Stimulated activated CD4-positive, alpha-beta T cell treated with anti-CD3 and anti-CD28 coated beads, TNF-alpha, amount 100 ng/mL, for 1 hour (primary cell): ENCODE measurements around the gene SPRR5.

Experiments used
- DNase-seq, 3 donors: peaks; one replicate each; pipeline ENCODE4 v3.0.0-alpha.2; 2020; ENCODE audit warnings: low read depth in 3 of 3, low spot score in 1 of 3

Gene SPRR5, protein sequence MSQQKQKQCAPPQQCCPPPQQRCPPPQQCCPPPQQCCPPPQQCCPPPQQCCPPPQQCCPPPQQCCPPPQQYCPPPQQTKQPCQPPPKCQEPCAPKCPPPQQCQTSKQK

DNA sequence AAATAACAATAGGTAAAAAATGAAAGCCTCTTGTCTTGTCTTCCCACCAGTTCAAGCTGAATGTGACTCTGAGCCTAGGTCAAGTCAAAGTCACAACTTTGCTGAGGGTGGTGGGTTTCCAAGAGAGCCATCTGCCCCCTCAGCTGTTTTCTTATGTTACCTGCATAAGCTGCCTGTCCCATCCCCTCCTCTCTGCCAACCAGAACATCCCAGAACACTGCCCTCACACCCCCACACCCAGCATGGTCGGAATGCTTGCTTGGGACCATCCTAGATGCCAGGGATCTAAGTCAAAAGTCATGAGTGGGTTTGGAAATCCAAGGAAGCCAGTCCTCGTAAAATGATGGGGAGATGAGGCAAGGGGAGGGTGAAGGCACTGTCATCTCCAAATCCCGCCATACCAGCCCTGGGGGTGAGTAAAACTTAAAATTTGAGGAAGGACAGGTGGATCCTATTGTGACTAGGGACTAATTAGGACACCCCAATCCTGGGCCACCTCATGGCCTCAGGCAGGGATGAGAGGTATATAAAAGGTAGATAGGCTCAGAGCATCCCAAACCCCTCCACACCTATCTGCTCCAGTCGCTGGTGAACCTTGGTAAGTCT lies at the start of gene SPRR5:
TSS of gene SPRR5 (plus strand) at position 556 of the 606 bp plus-strand sequence. CDS start 1,349 bp downstream, outside the sequence.
- no peak for DNase-seq

GRCh38 chr1:152899027-152899426 lies 48.0 kb upstream of the SPRR5 start:
- DNase-seq, result no peak

DNA sequence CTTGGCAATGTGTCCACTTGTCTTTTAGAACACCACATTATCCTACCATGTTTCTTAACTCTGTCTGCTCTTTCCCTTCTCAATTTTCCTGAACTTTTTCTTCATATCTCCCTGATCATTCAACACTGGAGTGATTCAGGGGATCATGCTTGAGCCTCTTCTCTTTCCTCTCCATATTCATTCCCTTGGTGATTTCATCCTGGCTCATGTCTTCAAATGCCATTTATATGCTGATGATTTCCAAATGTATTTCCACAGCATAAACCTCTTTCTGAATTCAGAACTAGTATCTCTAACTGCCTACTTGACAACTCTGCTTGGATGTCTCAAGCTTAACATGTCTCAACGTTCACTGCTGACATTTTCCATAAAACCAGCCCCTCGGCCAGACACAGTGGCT lies 47.1 kb upstream of the SPRR5 start:
- no peak for DNase-seq

DNA sequence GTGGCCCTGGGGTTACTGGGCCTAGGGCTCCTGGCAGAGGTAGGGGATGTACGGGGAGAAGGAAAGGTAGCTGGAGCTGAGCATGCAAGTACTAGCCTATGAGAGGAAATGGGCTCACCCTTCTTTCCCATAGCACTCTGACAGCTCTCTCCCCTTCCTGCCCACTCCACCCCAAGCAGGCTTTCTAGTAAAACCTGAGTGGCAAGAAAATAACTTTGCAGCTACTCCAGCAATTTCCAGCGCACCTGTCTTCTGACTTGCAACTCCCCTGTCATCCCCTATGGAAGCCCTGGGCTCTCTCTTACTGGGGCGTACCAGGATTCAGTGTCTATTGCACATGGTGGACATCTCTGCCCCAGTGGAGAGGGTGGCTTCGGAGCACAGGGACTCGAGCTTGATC lies 45.4 kb upstream of the SPRR5 start:
- no peak for DNase-seq

DNA sequence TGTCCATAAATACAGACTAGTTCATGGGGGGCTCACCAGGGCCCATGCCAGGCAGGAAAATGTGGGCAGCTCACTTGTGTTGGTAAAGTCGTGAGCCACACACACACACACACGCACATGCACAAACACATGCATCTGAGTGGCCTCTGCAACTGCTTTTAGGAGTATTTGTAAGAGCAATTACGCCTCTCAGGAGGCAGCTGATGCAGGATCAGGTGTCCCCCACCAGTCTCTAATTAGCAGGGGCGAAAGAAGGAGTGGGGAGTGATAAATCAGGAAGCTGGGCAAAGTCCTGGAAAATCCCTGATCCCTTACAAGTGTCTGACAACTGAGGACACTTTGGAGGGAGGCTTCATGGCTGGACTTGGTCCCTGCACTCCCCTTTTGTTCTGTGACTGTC lies 44.4 kb upstream of the SPRR5 start:
- no peak for DNase-seq

DNA sequence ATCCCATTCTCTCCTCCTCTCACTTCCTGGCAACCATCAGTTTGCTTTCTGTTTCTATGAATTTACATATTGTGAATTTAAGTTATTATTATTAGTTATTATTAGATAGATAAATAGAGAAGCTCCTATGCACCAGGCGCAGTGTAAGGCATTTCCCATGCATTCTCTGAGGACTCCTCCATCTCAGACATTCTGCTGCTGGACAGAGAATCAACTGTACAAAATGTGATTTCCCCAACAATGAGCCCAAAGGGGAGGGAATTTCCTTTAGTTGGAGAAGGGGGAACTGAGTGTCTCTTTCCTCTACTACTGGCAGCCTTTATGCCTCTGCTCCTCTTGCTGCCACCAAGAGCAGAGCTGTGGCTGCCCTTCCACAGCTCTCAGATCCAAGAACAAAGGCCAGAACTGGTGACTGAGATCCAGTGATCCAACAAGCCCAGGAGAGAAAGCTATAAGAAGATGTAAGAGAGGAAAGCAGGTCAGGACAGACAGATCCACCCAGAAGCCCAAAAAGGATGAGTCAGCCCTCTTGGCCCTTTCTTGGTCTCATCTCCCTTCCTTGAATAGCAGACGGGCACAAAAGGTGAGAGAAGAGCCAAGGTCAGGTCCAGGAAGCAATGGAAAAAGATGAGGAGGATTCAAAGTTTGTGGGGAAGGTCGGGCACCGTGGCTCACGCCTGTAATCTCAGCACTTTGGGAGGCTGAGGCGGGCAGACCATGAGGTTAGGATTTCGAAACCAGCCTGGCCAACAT lies 42.1 kb upstream of the SPRR5 start:
- DNase-seq, result no peak

- DNase-seq, result no peak
Measured at GRCh38 chr1:152906023-152906565, 40.9 kb upstream of the SPRR5 start.

- DNase-seq, result no peak
Measured at GRCh38 chr1:152907686-152908601, 39.1 kb upstream of the SPRR5 start, which contains the start of gene IVL. TSS of gene IVL (plus strand) at chr1:152908546. CDS start at chr1:152909798, 1,252 bp downstream.

GRCh38 chr1:152909206-152909605 lies 37.8 kb upstream of the SPRR5 start:
- DNase-seq, result no peak

DNA sequence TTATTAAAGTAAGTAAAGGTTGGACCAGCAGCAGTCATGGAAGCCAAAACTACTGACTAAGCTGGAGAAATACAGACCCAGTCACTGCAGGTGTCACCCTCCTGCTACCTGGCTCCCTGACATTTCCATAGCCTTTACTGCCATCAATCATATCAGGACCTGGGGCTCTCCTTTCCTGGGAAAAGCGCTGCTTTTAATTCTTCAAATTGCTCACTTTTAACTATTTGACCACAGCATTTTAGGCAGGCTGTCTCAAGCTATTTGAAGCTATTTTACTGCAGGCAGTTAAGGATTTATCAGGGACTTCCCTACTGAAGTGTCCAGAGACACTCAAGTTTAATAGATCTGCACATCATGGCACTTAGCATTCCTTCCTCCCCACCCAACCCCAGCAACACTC lies 34.5 kb upstream of the SPRR5 start:
- DNase-seq, result no peak

DNA sequence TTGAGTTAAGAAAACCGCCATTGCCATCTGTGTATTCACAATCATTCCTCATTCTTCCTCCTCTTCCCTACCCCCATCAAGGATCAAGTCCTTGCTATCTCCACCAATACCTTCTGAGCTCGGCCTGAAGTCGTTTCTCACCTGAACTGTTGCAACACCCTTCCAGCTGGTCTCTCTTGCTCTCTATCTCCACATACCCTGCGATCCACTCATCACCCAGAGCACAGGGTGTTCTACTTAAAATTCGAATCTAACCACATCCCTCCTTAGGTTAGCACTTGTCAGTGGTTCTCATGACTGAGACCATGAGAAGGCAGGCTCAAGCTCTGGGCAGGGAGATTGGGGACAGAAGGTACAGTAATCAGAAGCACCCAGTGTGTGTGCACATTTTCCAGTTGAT lies 34.1 kb upstream of the SPRR5 start:
- DNase-seq, result no peak

- no peak for DNase-seq
Measured at GRCh38 chr1:152917794-152918193, 29.2 kb upstream of the SPRR5 start.

DNA sequence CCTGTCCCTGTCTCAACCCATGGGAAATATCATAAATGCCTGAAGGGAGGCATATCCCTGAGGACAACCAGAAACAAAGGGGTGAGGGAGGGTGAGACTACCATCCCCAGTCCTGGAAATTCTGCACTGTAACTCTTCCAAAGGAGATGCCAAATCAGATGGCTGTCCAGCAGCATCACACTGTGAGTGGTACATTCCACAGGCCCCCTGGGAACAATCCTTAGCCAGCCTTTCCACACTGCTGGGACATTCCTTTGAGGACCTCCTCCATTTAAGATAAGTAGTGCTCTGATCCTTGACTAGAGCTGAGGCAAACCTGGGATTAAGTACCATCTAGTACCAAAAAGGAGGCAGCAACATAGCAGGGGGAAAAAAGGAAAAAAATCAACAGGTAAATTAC lies 27.9 kb upstream of the SPRR5 start:
- no peak for DNase-seq

- no peak for DNase-seq
Measured at GRCh38 chr1:152924191-152924590, 22.8 kb upstream of the SPRR5 start.

DNA sequence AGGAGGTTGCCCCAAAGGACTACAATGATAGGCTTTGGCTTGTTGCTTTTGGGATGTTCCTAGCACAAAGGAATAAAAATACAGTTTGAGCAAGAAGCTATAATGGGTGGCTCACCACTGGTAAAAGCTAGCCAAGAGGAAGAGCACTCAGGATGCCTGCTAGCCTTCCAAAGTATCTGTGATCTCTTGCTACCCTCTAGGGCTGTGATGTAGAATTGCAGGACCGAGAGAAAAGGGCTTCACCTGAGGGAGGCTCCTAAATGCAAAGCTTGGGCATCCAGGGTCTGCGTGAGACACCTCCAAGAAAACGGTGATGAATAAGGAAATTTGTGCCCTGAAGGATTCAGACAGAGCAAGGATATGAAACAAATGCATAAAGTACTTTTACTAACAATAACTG lies 20.9 kb upstream of the SPRR5 start:
- DNase-seq, result no peak

- DNase-seq, result no peak
Measured at GRCh38 chr1:152928671-152929070, 18.3 kb upstream of the SPRR5 start.

DNA sequence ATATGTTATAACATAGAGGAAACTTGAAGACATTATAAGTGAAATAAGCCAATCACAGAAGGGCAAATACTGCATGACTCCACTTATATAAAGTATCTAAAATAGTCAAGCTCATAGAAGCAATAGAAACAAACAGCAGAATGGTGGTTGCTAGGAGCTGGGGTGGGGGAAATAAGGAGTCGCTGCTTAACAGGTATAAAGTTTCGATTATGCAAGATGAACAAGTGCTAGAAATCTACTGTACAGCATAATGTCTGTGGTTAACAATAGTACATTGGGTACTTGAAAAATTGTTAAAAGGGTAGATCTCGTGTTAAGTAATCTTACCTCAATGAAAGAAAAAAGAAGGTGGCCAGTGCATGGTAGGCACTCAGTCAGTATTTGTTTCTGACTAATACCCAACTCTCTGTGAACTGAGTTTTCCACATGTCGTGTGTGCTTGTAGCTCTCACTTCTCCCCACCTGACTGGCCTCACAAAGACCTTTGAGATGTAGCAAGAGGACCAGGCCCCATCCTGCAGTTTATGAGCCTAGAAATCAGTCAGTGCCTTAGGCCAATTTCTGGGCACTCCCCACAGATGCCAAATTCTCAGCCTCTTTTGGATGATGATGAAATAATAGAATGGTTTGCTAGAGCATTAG lies 14.7 kb upstream of the SPRR5 start:
- no peak for DNase-seq

GRCh38 chr1:152933196-152933595 lies 13.8 kb upstream of the SPRR5 start:
- no peak for DNase-seq

GRCh38 chr1:152940614-152941013 lies 6.4 kb upstream of the SPRR5 start:
- no peak for DNase-seq

- no peak for DNase-seq
Measured at GRCh38 chr1:152941037-152941711, 5.8 kb upstream of the SPRR5 start.
